H1 (cell line): Measurements from ENCODE around the gene SYNJ1. TPM values are rescaled to one million over a fixed set of nuclear protein-coding genes. Genes with fewer than 3 reads are reported as not detected.

Experiments used
- ASH2L ChIP-seq: fragments of 200-600, 300-600 bp; sonication (generic); IDR thresholded peaks from one replicate; pipeline ENCODE4 v1.7.1; 2017; ENCODE audit warnings: low read length
- HDAC6 ChIP-seq: IDR thresholded peaks from one replicate; pipeline ENCODE4 v1.7.1; 2012; ENCODE audit warnings: low read depth, mild to moderate bottlenecking, inconsistent platforms, low read length, moderate library complexity
- KDM5A ChIP-seq: fragments of 200-600 bp; IDR thresholded peaks from 2 replicates; pipeline ENCODE4 v1.7.1; 2012; ENCODE audit warnings: mild to moderate bottlenecking, low read length, inconsistent platforms, mixed read lengths
- PHF8 ChIP-seq: fragments of 200-600 bp; sonication (generic); conservative IDR thresholded peaks from 2 replicates; pipeline ENCODE4 v1.7.1; 2012; ENCODE audit warnings: low read depth, mild to moderate bottlenecking, inconsistent platforms, low read length, moderate library complexity
- polyA plus RNA-seq, 7 experiments: library from polyadenylated mRNA; depleted of rRNA in 3 of 7; stranded (reverse) in 5 of 7; unstranded in 2 of 7; fragments of >200 nt in 5 of 7; fragments of 200-250 nt in 2 of 7; gene quantifications; 1 replicate in 5 of 7; 2 replicates in 1 of 7; 4 replicates in 1 of 7; pipeline versions ENCODE4 v1.2.1 to v1.2.3, GENCODE V29; 2011 to 2013; ENCODE audit warnings: missing spikeins in 2 of 7, mixed read lengths in 2 of 7
- total RNA-seq: library from RNA; stranded (reverse); fragmentation: NEBNext Ultra II Directional; extraction: Animal tissue kit (Norgen Biotek cat#: 25700); gene quantifications from 2 replicates; pipeline ENCODE4 v1.2.1, GENCODE V29; 2021

Gene SYNJ1
- total and polyA plus RNA-seq, 2 of the 8 experiments (the other 6 are each of a cell fraction or from before 2014, with no cell fraction given), result 1.3 to 4.3 TPM

DNA sequence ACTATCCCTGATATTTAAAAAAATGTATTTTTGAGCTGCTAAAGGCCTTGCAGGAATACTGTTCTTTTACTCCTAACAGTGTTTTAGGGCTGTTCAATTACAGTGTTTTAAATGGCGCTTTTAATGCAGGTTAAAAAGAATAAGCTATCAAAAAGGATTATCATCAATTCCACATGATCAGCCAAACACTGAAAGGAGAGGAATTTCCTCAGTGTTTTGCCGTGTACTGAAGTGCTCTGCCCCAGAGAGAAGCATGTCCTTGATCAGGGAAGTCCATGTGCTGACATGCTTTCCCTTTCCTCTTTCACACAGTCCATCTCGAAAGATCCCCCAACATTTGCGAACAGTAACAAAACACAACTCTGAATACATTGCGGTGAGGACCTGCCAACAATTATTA lies 119.0 kb downstream of the SYNJ1 start (continued):
- TF ChIP-seq PHF8 (no peak), KDM5A (no peak), ASH2L (no peak), HDAC6 (no peak)
